Activated gamma-delta T cell treated with Interleukin-2 at 50 U/mL for 16 hours (primary cell): ENCODE results near the gene STK36.
A peak's percentile ranks its signal among the peaks of the same experiment; 100 is the strongest.

Experiments used
- DNase-seq: peaks from one replicate; pipeline ENCODE4 v3.0.0-alpha.2; 2020

Gene STK36

GRCh38 chr2:218671654-218672566 is at the start of gene STK36, which contains the start of gene RNF25:
TSS of gene STK36 (plus strand) at chr2:218672086. CDS start at chr2:218672830, 744 bp downstream.
TSS of gene RNF25 (minus strand) at chr2:218672002. CDS start at chr2:218671970, 32 bp downstream.
- peak; percentile 80 for DNase-seq

GRCh38 chr2:218622606-218623365 is 49.1 kb upstream of the STK36 start:
- DNase-seq = no peak

GRCh38 chr2:218623366-218623705 is 48.5 kb upstream of the STK36 start:
- DNase-seq = no peak

- DNase-seq = no peak
Observed at GRCh38 chr2:218626369-218626768, 45.5 kb upstream of the STK36 start.

GRCh38 chr2:218627939-218628338 is 43.9 kb upstream of the STK36 start:
- DNase-seq = no peak

- DNase-seq = no peak
Observed at GRCh38 chr2:218631837-218632236, 40.0 kb upstream of the STK36 start.

- DNase-seq = no peak
Observed at GRCh38 chr2:218635719-218636118, 36.2 kb upstream of the STK36 start.

GRCh38 chr2:218638372-218638771 is 33.5 kb upstream of the STK36 start:
- DNase-seq = no peak

- no peak for DNase-seq
Observed at GRCh38 chr2:218642121-218642656, 29.7 kb upstream of the STK36 start.

GRCh38 chr2:218642786-218643185 is 29.1 kb upstream of the STK36 start:
- DNase-seq = no peak

- no peak for DNase-seq
Observed at GRCh38 chr2:218643751-218644310, 28.1 kb upstream of the STK36 start.

- DNase-seq = no peak
Observed at GRCh38 chr2:218644721-218645120, 27.2 kb upstream of the STK36 start.

GRCh38 chr2:218645126-218645525 is 26.8 kb upstream of the STK36 start:
- DNase-seq = no peak

GRCh38 chr2:218648088-218648786 is 23.6 kb upstream of the STK36 start:
- DNase-seq = peak; percentile 37

GRCh38 chr2:218648787-218649100 is 23.1 kb upstream of the STK36 start:
- no peak for DNase-seq

GRCh38 chr2:218655751-218656150 is 16.1 kb upstream of the STK36 start:
- no peak for DNase-seq

GRCh38 chr2:218658671-218659257 is 13.1 kb upstream of the STK36 start:
- peak; percentile 36 for DNase-seq

- DNase-seq = peak; percentile 92
Observed at GRCh38 chr2:218659258-218659987, 12.5 kb upstream of the STK36 start, which contains the start of the genes BCS1L and ZNF142. TSS of gene BCS1L (plus strand) at chr2:218659683. CDS start at chr2:218660988, 1,305 bp downstream. TSS of gene ZNF142 (minus strand) at chr2:218659623. CDS start at chr2:218656429, 3,194 bp downstream.

- DNase-seq = no peak
Observed at GRCh38 chr2:218659988-218660358, 11.9 kb upstream of the STK36 start.

- DNase-seq = no peak
Observed at GRCh38 chr2:218662377-218662776, 9.5 kb upstream of the STK36 start.

GRCh38 chr2:218662827-218663226 is 9.1 kb upstream of the STK36 start:
- DNase-seq = no peak

- no peak for DNase-seq
Observed at GRCh38 chr2:218663901-218664300, 8.0 kb upstream of the STK36 start.
